HL-60/S4 (cell line): ENCODE results near the gene IFT122.

ENCODE experiments used
- in situ Hi-C: fragments of 300-500 bp; cut with MboI; formaldehyde crosslinking; loops from 2 replicates; pipeline ENCODE4 v1.14.3; 2022; ENCODE audit warnings: low sequenced_read_pairs

Gene IFT122

DNA sequence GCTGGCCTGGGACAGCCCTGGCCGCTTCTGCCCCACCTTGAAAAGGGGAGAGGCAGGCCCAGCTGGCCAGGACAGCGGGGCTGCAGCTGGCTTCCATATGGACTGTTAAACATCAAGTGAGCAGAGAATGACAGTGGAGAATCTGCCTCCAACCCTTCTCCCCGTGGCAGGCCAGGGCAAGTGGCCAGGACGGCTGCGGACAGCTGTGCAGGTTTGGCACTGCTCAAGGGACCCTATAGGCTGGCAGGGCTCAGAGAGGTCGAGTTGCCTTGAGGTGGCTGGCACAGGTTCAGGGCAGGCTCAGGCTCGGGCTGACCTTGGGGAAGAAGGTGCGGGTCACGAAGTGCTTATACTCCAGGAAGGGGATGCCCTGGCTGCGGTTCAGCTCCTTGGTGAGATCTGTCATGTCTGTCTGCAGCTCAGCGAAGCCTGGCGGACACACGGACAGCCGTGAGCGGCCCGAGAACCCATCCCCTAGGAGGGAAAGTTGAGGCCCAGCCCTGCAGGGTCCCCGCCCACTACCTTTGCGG lies 127.2 kb downstream of the IFT122 start:
- in situ Hi-C loops = no loop called here

DNA sequence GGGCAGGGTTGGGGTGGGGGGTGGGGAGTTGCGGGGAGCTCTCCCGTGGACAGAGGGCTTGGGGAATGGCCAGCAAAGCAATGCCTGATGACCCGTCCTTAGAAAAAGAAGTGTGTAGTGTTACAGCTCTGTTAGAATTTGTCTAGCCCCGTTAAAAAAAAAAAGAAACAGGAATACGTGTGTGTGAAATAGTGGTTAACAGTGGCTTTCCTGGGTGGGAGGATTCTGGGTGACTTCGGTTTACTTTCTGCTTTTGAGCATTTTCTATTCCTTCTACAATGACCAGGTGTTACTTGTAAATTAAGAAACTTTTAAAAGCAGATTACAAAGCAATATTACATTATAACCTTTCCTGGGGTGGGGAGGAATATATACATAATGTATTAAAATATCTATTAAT lies 127.9 kb downstream of the IFT122 start:
- in situ Hi-C loops = no loop called here

DNA sequence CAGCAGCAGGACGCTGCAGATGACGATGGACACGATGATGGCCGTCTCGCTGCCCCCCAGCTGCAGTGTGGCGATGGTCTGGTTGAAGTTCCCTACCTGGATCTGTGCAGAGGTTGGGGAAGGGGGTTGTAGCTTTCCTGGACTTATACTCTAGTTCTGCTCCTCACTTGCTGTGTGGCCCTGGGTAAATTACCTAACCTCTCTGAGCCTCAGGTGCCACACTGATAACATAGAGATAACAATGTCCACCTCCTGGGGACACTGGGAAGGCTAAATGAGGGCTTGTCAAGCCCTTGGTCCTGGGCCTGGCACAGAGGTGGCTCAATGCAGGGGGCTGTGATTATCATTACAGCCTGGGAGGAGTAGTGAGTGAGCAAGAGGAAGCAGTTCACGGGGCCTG lies 129.8 kb downstream of the IFT122 start:
- in situ Hi-C loops = no loop called here
